Measurements from ENCODE around the gene CCNA2.

Gene CCNA2

DNA sequence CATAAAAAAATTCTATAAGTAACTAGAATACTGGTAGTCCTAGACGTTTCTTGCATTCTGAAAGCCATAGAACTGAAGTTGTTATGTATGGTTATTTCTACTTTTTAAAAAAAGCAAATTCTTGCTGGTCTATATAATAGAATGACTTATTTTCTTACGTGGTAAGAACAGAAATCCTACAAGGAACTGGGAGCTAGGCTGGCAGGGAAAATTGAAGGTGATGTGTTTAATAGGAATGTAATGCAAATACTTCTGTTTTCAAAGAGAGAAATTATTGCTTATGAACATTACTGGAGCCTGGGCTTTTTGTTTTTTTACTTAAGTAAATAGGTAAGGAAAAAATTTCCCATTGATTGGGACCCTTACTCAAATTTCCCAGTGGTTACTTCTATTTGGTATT lies 8.9 kb downstream of the CCNA2 start:
- TF ChIP-seq, protein P1, sequence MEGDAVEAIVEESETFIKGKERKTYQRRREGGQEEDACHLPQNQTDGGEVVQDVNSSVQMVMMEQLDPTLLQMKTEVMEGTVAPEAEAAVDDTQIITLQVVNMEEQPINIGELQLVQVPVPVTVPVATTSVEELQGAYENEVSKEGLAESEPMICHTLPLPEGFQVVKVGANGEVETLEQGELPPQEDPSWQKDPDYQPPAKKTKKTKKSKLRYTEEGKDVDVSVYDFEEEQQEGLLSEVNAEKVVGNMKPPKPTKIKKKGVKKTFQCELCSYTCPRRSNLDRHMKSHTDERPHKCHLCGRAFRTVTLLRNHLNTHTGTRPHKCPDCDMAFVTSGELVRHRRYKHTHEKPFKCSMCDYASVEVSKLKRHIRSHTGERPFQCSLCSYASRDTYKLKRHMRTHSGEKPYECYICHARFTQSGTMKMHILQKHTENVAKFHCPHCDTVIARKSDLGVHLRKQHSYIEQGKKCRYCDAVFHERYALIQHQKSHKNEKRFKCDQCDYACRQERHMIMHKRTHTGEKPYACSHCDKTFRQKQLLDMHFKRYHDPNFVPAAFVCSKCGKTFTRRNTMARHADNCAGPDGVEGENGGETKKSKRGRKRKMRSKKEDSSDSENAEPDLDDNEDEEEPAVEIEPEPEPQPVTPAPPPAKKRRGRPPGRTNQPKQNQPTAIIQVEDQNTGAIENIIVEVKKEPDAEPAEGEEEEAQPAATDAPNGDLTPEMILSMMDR (IDR thresholded peaks at IDR 0.05; ENCODE audit: low read length, missing control alignments) = no peak
- no peak for DNase-seq (ENCODE audit: low read depth)
- H3K4me3 ChIP-seq (replicated peaks; ENCODE audit: low read depth, low read length) = no peak overlapping the region

DNA sequence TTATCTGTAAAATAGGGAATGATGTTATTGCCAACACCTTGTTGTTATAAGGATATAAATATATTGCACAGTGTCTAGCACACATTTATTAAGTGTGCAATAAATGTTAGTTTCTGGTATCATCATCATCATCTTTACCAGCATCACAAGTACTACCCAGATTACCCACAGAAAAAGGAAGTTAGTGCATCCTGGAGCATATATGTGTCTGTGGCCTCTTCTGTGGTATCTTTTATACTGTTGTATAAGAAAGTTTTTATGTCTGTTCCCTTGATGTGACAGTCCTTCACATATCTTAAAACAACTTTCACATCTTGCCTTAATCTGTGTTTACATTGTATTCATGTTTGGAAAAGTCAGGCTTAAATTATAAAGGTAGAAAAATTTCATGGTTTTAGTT lies 12.6 kb downstream of the CCNA2 start:
- no peak for DNase-seq (ENCODE audit: low read depth)
- H3K4me3 ChIP-seq (replicated peaks; ENCODE audit: low read depth, low read length) = no peak overlapping the region
- TF ChIP-seq, protein P1 (IDR thresholded peaks at IDR 0.05; ENCODE audit: low read length, missing control alignments) = no peak

DNA sequence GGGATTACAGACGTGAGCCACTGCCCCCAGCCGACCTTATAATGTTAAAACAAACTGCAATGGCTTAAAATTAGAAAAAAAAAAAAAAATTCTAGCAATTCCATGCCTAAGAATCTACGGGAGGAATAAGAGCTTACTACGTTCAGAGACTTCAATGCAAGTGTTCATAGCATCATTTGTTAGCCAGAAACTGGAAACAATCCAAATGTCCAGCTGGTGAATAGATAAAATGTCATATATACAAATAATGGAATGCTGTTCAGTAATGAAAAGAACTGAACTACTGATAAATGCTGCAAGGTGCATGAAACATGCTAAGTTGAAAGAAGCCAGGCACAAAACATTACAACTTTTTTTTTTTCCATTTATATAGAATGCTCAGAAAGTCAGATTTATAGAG lies 17.3 kb downstream of the CCNA2 start:
- H3K4me3 ChIP-seq (replicated peaks; ENCODE audit: low read depth, low read length) = no peak overlapping the region
- DNase-seq (ENCODE audit: low read depth) = no peak
- TF ChIP-seq, protein P1 (IDR thresholded peaks at IDR 0.05; ENCODE audit: low read length, missing control alignments) = no peak

DNA sequence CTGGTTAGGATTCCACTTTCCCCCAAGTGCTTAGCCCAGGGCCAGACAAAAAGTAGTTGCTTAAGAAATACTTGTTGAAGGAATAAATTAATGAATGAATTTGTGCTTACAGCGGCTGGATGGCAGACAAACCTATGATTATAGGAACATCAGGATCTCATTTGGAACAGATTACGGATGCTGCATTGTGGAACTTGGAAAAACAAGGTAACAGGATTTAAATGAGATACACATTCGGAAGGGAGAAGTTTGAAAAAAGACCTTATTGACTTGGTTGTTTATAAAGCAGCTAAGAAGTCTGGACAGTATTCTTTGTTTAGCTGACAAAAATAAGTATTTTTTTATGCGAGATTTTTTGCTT lies 22.0 kb downstream of the CCNA2 start:
- DNase-seq (ENCODE audit: low read depth) = no peak
- TF ChIP-seq, protein P1 (IDR thresholded peaks at IDR 0.05; ENCODE audit: low read length, missing control alignments) = no peak

DNA sequence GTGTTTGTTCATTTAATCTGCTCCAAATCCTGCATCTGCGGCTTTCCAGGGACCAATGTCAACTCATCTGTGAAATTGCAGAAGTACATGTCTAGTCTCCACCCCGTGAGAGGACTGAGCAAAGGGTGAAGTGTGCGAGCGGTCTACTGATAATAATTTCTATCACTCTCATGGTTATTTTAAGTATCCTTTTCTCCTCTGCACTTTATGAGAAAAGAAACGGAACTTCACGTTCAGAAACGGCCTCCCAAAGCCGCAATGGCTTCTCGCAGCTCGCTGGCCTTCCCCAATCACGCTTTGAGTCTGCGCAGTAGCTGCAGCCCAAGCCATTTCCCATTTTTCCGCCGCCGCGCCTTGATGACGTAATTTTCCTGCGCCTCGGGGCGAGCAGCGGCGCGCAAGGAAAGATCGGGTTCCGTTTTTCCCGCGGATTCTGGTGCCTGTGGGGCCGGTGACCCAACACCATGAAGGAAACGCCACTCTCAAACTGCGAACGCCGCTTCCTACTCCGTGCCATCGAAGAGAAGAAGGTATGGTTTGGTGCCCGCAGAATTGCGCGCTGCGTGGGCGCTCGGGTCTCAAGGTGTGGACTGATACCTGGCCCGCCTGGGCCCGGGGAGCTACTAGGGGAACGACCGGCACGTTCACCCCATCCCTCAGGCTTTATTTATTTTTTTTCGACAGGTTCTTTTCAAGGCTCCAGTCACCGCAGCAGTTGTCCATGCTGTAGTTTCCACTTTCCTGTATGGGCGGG lies 22.5 kb downstream of the CCNA2 start, which contains the start of gene EXOSC9:
Gene EXOSC9, plus strand, starts transcription at position 363 of the 754 bp plus-strand sequence. Its CDS starts 102 bp downstream, at position 465.
- TF ChIP-seq, protein P1 (IDR thresholded peaks at IDR 0.05; ENCODE audit: low read length, missing control alignments) = no peak
- peak within 1 kb of the TSS; percentile 86 for H3K4me3 ChIP-seq (replicated peaks; ENCODE audit: low read depth, low read length)
- DNase-seq (ENCODE audit: low read depth) = peak; percentile 96

More for the DNA sequence above, 22.0 kb downstream of the CCNA2 start:
- H3K4me3 ChIP-seq (replicated peaks; ENCODE audit: low read depth, low read length) = peak overlapping the region; percentile 86

DNA sequence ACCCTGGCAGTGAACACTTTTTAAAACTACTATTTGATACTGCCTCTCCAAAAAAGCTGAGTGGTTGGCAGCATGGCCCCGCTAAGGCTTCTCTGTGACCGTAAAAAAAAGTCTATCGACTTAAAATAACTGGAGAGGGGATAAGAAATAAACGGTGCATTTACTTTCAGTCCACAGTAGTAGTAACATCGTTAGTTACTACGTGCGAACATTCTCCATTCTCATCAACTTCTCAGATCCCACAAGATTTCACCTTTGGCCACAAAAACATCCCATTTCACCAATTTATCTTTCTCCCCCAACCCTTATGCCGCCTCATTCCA lies 23.1 kb downstream of the CCNA2 start:
- H3K4me3 ChIP-seq (replicated peaks; ENCODE audit: low read depth, low read length) = peak overlapping the region; percentile 86
- TF ChIP-seq, protein P1 (IDR thresholded peaks at IDR 0.05; ENCODE audit: low read length, missing control alignments) = no peak
- DNase-seq (ENCODE audit: low read depth) = no peak

Measured in fibroblast of pulmonary artery (primary cell).